Measurements from ENCODE around the gene ELF1.
"Not testable (repeated sequence)": the region's sequence is repeated elsewhere in the genome, so short reads cannot be mapped to it uniquely, and the experiment has no call there.

Gene ELF1

DNA sequence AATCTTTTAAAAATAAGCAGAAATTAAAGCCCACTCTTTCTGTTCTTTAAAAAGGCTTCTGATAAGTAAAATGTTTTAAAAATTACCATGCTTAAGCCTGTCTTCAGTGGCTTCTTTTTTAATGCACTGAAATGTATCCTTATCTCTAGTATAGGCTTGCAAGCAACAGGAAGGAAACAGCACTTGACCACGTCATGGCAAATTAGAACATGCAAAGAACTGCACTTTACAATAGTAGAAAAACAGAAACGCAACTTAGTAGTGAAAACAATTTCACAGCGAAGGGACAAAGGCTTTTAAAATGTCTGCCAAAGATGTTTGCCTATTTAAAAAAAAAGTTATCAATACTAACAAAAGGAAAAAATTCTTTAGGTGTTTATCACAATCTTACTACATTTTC is 36.3 kb downstream of the ELF1 start:
- DNase-seq (ENCODE audit: low read depth), result peak; percentile 26

DNA sequence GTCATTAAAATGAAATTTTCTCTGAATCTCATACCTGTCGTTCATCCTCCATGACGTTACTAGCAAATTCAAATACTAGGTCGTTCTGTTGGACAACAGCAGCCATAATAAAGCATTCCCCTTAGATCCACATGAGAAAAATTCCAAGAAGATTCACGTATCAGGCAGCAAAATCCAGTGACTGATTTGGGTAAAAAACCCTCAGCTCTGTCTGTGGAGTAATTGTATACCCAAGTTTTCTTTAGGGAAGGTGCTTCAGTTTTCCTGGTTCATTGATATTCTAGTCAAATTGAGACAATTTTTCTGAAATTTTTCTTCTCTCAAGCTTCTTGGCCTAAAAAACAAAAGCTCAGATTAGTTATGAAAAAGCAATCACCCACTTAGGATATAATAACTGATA is 37.2 kb downstream of the ELF1 start:
- no peak for DNase-seq (ENCODE audit: low read depth)

DNA sequence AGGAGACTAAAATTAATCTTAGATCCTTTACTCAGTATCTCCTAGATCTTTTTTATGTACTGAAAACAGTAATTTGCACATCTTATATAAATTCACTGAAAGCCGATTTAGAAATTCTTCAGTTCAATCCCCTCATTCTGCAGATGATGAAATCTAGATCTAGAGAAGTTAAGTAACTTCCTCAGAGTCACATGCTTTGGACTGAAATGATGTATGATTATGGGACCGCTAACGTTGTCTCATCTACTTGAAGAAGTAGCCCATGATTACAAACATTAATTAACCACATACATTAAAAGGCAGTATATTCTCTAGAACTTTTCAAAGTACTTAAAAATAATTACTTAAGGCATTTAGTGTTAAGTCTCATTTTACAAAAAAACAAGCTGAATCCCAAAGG is 37.8 kb downstream of the ELF1 start:
- no peak for DNase-seq (ENCODE audit: low read depth)

DNA sequence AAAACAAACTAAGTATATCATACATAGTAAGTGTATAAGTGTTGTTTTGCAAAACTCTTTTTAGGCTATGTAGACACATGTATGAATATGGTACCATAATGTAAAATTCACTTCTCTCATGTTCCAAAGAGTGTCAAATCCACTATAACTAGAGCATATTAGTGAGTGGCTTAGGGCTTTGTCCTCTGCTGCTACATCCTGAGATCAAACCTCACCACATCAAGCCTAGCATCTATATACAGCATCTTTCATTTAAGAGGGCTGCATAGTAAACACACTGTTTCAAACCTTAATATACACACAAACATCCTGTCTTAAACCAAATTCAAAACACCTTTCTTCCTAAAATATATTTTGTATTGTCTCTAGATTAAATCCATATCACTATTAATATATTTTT is 38.7 kb downstream of the ELF1 start:
- DNase-seq (ENCODE audit: low read depth), result no peak

DNA sequence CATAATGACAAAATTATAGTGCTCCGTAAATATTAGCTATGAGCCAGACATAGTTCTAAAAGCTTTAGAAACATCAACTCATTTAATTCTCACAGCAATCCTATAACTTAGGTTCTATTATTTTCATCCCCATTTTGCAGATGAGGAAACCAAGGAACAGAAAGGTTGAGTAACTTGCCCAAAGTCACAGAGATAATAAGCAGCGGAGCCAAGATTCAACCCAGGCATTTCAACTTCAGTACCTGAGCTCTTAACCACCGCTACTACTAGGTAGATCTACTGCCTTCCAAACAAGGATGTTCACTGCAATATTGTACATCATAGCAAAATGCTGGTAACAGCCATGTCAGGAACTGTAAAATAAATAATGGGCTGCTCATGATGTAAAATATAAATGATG is 39.9 kb downstream of the ELF1 start:
- DNase-seq (ENCODE audit: low read depth), result no peak

DNA sequence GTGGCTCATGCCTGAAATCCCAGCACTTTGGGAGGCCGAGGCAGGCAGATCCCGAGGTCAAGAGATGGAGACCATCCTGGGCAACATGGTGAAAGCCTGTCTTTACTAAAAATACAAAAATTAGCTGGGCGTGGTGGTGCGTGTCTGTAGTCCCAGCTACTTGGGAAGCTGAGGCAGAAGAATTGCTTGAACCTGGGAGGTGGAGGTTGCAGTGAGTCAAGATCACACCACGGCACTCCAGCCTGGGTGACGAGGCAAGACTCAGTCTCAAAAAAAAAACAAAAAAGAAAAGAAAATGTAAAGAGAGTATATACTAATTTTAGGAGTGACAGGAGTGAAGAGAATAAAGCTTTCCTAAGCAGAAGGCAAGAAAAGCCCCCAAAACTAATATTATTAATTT is 41.0 kb downstream of the ELF1 start:
- DNase-seq (ENCODE audit: low read depth), result not testable (repeated sequence)

DNA sequence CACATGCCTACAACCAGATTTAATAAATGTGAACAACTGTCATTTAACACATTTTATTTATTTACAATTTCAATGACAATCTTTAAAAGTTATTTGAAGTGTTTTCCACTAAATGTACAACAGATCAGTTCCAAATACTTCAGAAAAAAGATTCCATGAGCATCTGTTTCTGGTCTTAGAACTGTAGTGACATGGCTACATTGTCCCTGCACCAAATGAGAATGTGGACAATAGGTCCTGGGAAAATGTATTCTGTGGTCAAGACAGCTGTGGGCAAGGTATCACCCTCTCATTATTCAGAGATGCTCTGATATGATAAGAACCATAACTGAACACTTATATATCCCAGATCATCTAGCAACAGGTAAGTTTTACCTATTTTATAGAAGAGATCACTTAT is 43.7 kb downstream of the ELF1 start:
- no peak for DNase-seq (ENCODE audit: low read depth)

DNA sequence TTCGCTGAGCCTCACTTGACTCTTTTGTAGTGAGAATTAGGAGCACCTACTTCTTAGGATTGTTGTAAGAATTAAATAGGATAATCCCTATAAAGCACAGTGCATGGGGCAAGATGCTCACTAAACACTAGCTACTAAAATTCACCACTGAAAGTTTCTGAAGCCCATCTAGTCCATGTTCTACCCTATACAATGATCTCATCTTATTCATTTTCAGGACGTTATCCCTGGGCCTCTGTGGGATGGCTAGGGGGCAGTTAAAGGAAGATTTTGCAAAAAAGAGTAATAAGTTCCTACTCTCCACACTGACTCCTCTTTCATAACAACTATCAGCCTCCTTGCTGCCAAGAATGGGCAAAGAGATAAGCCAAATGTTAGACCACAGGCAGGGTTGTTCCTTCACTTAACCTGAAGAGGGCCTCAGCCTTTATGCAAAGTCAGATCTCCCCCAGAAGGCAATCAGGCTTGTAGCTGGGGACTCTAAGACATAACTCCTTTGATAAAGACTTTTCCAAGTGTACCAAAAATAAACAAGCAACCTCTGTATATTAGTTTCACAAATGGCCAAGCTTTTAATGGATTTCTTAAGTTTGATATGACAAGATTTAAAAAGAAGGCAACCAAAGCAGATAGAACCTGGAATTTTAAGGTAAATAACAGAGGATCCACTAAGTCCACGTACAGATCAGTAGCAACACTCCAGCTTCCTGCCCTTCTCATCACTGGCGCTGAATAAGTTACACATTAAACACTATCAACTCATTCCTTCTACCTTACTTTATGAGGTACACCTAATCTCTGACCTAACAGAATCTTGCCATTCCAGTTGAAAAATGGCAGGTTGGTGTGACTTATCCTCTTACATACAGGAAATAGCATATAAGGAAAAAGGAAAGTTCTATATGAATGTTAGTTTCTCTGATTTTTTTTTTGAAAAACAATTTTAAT is 44.4 kb downstream of the ELF1 start:
- DNase-seq (ENCODE audit: low read depth), result no peak

DNA sequence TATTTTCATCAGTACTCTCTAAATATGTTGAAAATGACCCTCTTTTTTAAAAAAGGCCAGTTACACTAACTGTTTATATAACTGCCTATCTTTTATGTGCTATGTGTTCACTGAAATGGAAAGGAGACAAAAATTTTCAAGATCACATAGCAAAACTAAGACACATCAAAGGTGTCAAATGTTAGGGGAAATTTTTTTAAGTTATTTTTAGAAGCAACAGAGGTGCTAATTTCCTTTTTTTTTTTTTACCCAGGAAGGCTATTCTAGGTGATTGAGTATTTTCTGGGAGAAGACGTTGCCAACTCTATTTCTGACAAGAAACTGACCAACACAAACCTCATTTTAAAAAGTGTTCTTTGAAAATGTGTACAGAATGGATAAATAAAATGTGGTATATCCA is 45.7 kb downstream of the ELF1 start:
- DNase-seq (ENCODE audit: low read depth), result no peak

DNA sequence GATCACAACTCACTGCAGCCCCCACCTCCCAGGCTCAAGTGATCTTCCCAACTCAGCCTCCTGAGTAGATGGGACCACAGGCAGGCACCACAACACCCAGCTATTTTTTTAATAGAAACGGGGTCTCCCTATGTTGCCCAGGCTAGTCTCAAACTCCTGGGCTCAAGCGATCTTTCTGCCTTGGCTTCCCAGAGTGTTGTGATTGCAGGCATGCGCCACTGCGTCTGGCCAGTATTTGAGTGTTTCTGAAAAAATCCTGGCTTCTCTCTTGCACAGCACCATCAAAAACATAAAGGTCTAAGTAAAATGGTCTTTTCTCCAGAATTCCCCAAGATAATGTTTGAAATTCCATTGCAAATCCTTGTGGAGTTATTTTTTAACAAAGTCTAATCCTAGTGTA is 47.8 kb downstream of the ELF1 start:
- DNase-seq (ENCODE audit: low read depth), result no peak

DNA sequence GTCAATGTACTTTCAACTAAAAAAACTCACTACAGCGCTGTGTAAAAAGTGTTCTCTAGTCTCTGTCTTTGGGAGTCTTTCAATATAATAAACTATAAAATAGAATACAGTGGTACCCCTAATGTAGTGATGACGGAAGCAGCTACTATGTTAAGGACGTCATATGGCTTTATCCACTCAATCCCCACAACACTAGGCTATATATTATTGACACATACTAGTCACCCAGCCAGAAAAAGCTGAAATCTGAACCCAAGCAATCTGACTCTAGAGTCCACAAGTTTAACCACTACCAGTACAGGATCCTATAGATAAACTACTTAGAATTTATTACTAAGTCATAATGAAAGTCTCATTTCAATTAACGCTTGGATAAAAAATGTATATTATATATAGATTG is 48.3 kb downstream of the ELF1 start:
- DNase-seq (ENCODE audit: low read depth), result no peak

DNA sequence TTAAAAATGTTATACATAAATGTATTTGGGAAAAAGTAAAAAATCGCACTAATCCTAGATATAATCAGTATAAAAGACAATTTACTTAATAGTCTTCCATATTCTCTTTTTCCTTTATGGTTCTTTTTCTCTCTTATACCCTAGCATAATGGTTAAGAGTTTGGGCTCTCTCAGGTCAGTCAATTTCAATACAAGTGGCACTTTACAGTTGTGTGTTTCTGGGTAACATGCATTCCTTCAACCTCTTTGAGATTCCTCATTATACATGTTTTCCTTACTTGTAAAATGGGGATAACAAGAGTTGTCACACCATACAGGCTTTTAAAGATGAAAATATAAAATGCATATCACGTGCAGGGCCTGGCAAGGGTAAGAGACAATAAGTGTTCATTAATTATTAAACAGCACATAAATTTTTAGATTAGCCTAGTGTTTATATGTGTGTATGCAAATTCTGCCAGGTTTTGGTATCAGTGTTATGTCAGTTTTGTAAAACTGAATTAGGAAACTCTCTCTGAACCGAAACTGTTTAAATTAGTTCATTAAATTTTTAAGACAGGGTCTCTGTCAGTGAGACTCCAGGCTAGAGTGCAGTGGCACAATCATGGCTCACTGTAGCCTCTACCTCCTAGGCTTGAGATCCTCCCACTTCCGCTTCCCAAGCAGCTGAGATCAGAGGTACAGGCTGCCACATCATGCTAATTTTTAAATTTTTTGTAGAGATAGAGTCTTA is 49.8 kb downstream of the ELF1 start:
- DNase-seq (ENCODE audit: low read depth), result no peak

DNA sequence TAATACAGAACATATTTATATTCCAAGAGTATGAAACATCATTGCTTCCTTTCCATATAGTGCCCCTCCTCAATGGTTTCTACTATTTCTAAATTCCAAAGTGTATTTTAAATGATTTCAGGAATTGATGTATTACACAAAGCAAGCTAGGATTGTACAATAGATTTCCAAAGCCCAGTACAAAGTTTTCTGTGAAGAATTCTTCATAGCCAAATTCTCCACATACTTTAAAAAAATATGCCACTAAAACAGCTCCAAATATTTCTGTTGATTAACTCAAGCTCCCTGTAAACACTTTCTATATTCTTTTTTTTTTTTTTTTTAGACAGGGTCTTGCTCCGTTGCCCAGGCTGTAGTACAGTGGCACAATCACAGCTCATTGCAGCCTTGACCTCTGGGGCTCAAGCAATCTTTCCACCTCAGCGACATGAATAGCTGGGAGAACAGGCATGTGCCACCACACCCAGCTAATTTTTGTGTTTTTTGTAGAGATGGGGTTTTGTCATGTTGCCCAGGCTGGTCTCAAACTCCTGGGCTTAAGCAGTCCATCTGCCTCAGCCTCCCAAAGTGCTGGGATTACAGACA is 50.6 kb downstream of the ELF1 start:
- DNase-seq (ENCODE audit: low read depth), result no peak

DNA sequence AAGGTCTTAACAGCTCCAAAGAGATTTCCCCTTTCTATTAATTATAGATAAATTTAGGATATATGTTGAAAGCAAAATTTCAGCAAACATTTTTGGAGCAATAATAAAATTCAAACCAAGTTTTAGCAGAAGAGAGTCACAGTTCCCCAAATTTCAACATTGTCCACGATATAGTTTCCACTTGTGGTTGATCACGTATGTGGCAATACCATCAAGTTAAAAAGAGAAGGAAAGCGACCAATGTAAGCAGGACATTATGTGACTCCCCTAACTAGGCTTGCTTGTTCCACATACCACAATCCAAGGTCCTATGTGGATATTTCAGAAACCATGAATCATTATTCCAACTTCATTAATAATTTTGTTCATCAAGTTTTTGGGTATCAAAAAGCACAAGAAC is 52.8 kb downstream of the ELF1 start:
- DNase-seq (ENCODE audit: low read depth), result no peak

DNA sequence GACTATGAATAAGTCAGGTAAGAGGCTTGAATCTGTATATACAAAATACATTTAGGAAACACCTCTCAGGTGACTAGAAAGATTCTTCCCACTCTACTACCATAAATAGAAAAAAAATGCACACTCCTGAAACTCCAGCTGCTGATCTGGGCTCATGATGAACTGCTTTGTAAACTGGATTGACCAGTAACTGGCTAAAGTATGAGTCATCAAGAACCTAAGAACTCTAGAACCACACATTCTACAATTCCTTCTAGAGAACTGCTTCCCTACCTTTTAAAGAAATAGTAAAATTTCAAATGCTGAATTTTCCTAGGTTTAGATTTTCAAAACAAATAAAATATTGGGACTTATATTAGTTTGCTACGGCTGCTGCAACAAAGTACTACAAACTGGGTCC is 55.2 kb downstream of the ELF1 start:
- DNase-seq (ENCODE audit: low read depth), result no peak

DNA sequence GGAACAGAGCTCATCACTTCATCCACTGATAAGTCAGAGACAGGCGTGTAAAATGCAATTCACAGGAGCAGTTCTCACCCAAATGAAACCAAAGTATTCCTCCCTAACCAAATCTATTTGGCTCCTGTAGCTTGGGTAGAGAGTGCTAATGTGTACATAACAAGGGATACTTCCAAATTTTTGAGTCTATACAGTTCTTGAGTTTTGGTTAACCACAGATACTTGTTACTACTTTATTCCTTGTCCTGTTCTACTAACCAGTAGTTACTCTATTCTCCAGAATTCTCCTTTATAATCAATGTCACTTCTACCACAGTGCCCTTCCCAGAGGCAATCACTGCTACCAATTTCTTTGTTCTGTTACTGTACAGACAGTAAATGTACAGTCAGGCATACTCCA is 57.3 kb downstream of the ELF1 start:
- no peak for DNase-seq (ENCODE audit: low read depth)

DNA sequence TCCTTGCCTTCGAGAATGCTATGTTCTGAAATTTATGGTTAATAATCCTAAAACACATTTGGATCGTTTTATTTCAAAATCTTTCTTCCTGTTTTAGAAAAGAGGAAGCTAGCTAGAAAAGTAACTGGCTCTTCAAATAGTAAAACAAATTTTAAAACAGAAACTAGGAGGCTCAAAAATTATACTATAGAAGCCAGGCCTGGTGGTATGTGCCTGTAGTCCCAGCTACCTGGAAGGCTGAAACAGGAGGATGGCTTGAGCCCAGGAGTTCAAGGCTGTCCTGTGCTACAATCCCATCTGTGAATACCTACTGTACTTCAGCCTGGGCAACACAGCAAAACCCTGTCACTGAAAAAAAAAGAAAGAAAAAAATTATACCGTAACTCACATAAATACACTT is 57.9 kb downstream of the ELF1 start:
- no peak for DNase-seq (ENCODE audit: low read depth)

DNA sequence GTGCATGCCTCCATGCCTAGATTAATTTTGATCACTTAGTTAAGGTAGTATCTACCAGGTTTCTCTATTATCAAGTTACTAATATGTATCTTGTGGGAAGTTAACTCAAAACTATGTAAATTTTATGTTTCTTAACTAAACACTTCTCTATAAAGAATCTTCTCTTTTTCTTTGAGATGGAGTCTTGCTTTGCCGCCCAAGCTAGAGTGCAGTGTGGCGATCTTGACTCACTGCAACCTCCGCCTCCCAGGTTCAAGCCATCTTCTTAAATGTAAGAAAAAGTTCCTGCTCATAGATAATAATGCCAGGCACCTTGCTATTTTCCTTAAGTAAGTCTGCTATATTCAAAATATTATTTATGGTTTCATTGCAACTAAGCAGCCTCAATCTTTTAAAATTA is 58.4 kb downstream of the ELF1 start:
- DNase-seq (ENCODE audit: low read depth), result no peak

DNA sequence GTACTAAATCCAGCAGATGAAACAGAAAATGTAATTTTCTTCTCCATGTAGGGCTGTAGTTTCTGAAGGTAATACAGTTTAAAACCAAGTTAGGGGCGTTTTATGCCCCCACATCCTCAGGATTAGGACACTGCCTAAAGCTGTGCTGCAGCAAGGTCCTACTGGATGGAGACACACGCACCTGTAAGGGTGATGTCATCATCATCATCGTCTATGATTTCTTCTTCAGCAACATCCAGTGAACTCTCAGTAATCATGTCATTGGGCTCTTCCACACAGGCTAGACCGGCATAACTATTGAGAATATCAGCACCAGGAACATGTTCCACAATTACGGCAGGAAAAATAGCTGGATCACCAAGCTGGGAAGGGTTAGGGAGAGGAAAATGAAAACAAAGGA is 60.5 kb downstream of the ELF1 start:
- no peak for DNase-seq (ENCODE audit: low read depth)

DNA sequence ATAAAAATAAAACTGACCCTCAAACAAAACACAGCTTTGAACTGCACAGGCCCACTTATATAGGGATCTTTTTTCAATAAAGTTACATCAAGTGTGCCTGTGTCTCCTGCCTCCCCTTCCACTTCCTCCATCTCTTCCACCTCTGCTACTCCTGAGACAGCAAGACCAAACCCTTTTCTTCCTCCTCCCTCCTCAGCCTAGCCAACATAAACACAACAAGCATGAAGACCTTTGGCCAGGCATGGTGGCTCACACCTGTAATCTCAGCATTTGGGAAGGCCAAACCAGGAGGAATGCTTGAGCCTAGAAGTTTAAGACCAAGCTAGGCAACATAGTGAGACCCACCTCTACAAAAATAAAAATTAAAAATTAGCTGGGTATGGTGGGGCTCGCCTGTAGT is 72.6 kb downstream of the ELF1 start:
- DNase-seq (ENCODE audit: low read depth), result no peak

DNA sequence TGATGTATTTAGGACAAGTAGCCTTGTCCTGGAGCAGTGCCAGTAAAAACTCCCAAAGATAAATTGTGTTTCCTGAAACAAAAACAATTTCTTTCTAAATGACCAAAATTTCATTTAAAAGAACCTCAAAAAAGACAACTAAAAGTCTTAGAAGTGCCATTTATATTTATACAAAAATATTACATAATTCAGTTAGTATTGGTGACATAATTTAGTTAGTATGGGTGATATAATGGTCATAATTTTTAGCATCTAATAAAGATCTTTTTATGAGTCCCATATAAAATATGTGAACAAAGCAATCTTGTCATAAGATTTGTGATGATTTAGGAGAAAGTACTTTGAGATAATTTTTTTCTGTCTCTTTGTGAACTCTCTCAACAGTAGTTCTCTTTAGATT is 76.0 kb downstream of the ELF1 start:
- no peak for DNase-seq (ENCODE audit: low read depth)

DNA sequence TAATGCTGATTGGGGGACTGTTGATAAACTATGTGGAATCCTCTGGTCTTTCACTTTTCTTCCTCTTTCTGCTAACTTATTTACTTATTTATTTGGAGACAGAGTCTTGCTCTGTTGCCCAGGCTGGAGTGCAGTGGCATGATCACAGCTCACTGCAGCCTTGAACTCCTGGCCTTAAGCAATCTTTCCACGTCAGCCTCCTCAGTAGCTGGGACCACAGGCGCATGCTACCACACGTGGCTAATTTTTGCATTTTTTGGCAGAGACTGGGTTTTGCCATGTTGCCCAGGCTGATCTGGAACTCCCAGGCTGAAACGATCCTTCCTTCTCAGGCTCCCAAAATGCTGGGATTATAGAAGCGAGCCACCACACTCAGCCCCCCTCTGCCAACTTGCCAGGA is 77.5 kb downstream of the ELF1 start:
- no peak for DNase-seq (ENCODE audit: low read depth)

DNA sequence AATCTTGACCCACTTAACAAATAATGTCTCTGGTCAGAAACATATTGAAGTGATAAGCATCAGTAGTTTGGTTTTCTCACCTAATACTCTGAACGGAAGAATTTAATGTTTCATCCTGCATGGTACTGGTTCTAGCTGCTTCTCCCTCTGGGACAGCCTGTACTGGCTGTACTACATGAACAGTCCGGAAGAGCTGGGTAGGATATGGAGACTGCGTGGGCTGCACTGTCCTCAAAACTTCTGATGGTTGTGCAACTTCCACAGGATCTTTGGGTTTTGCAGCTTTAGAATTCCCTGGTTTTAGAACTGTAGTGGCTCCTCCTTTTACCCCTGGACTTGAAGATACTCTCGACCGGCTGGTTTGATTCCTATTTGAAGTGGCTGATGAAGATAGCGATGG is 78.3 kb downstream of the ELF1 start:
- DNase-seq (ENCODE audit: low read depth), result no peak

Data from activated T-cell treated with anti-CD3 and anti-CD28 coated beads for 1 hour (primary cell).